Uterus (tissue), 2 donors: Measurements from ENCODE around the gene KRTAP1-1.

ENCODE experiments used
- CTCF ChIP-seq, 4 experiments: fragments of 200-600 bp in 2 of 4; fragments of 450-650 bp in 2 of 4; sonication (generic) in 2 of 4; IDR thresholded peaks; one replicate each; pipeline ENCODE4 v1.5.1; 2016 to 2019; ENCODE audit warnings: antibody characterized with exemption in 4 of 4, mild to moderate bottlenecking in 2 of 4, moderate library complexity in 1 of 4
- POLR2A ChIP-seq, 2 donors: fragments of 450-650 bp; IDR thresholded peaks; one replicate each; pipeline ENCODE4 v1.6.1; 2016; ENCODE audit warnings: antibody characterized with exemption in 2 of 2, mild to moderate bottlenecking in 1 of 2, moderate library complexity in 1 of 2

- TF ChIP-seq POLR2A (IDR thresholded peaks at IDR 0.05): no peak
- TF ChIP-seq CTCF (IDR thresholded peaks at IDR 0.05): no peak
These were observed 26.0 kb upstream of the KRTAP1-1 start for GRCh38 chr17:41067281-41067680.
